ENCODE measurements around the gene COL23A1. TPM values are rescaled to one million over a fixed set of nuclear protein-coding genes. Genes with fewer than 3 reads are reported as not detected.

The COL23A1 gene
- polyA plus RNA-seq, 1 donor, result 6.2 TPM

GRCh38 chr5:178224403-178224802, 365.8 kb downstream of the COL23A1 start:
- no peak for DNase-seq

GRCh38 chr5:178223828-178224335, 366.3 kb downstream of the COL23A1 start:
- no peak for DNase-seq

GRCh38 chr5:178223196-178223773, 366.9 kb downstream of the COL23A1 start:
- no peak for DNase-seq

GRCh38 chr5:178222292-178222691, 367.9 kb downstream of the COL23A1 start:
- DNase-seq, result no peak

- DNase-seq, result no peak
Measured at GRCh38 chr5:178221853-178222252, 368.3 kb downstream of the COL23A1 start.

GRCh38 chr5:178221282-178221681, 368.9 kb downstream of the COL23A1 start:
- DNase-seq, result no peak

- DNase-seq, result no peak
Measured at GRCh38 chr5:178218827-178219226, 371.4 kb downstream of the COL23A1 start.

- DNase-seq, result no peak
Measured at GRCh38 chr5:178218237-178218776, 371.9 kb downstream of the COL23A1 start.

GRCh38 chr5:178216779-178217178, 373.4 kb downstream of the COL23A1 start:
- no peak for DNase-seq

- DNase-seq, result no peak
Measured at GRCh38 chr5:178216088-178216534, 374.1 kb downstream of the COL23A1 start.

- DNase-seq, result no peak
Measured at GRCh38 chr5:178215280-178216002, 374.8 kb downstream of the COL23A1 start.

GRCh38 chr5:178214160-178214803, 375.9 kb downstream of the COL23A1 start:
- DNase-seq, result no peak

GRCh38 chr5:178213748-178214151, 376.4 kb downstream of the COL23A1 start:
- DNase-seq, result no peak

GRCh38 chr5:178213003-178213461, 377.2 kb downstream of the COL23A1 start:
- no peak for DNase-seq

- DNase-seq, result no peak
Measured at GRCh38 chr5:178212241-178213002, 377.8 kb downstream of the COL23A1 start.

- no peak for DNase-seq
Measured at GRCh38 chr5:178211095-178212048, 378.8 kb downstream of the COL23A1 start.

- DNase-seq, result no peak
Measured at GRCh38 chr5:178210686-178211085, 379.5 kb downstream of the COL23A1 start.

- no peak for DNase-seq
Measured at GRCh38 chr5:178210073-178210535, 380.1 kb downstream of the COL23A1 start.

GRCh38 chr5:178209334-178210072, 380.7 kb downstream of the COL23A1 start:
- no peak for DNase-seq
